ENCODE results near the gene INPP5F.

GRCh38 chr10:119686465-119687191 is 39.2 kb upstream of the INPP5F start:
- TF ChIP-seq CTCF (IDR thresholded peaks at IDR 0.05) (peak; percentile 82 to 96 (median 87)), EP300 (IDR thresholded peaks at IDR 0.05) (no peak), POLR2A (IDR thresholded peaks at IDR 0.05) (no peak)
